ENCODE measurements around the gene LGALS9. TPM values are rescaled to one million over a fixed set of nuclear protein-coding genes. Genes with fewer than 3 reads are reported as not detected.

LGALS9 gene
- polyA plus RNA-seq, 1 of the 3 experiments (the other 2 are of a cell fraction) = 0.21 TPM

DNA sequence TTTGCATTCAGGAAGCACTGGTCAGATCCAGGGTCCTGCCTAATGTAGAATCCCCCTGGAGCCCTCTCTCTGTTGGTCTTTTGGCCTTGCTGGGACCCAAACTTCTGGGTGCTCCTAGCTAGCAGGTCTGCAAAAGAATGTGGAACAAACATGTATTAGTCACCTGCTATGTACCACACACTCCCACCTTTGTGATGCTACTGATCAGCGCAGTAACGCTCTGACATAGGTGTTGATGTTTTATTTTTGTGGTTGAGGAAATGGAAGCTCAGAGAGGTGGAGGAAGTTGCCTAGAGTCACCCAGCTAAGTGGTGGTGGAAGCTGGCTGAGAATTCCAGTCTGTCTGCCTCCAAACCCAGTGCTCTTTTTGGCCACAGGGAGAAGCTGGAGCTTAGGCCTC lies 35.8 kb upstream of the LGALS9 start:
- H4K20me1 ChIP-seq (ENCODE audit: insufficient read depth) = no peaks in the 10 kb centered on the region
- no peaks in the 10 kb centered on the region for H3K9me2 ChIP-seq
- H3K4me2 ChIP-seq = no peak overlapping the region
- H3F3A ChIP-seq (replicated peaks; ENCODE audit: insufficient read depth) = peaks cover 4% of the 10 kb centered on the region
- H3K27me3 ChIP-seq (ENCODE audit: insufficient read depth) = no peaks in the 10 kb centered on the region
- no peak overlapping the region for H3K9ac ChIP-seq
- no peak overlapping the region for H2AFZ ChIP-seq (ENCODE audit: low read depth)
- no peaks in the 10 kb centered on the region for H3K79me2 ChIP-seq (ENCODE audit: insufficient read depth)
- TF ChIP-seq MXI1 (IDR thresholded peaks at IDR 0.05; ENCODE audit: low read depth, low read length) (no peak), SIN3A (IDR thresholded peaks at IDR 0.05; ENCODE audit: borderline replicate concordance, low read depth, low read length) (no peak), TEAD4 (IDR thresholded peaks at IDR 0.05; ENCODE audit: borderline replicate concordance, insufficient read depth) (no peak), TCF12 (IDR thresholded peaks at IDR 0.05) (no peak), NFIC (IDR thresholded peaks at IDR 0.05; ENCODE audit: borderline replicate concordance) (no peak), TAF1 (IDR thresholded peaks at IDR 0.05; ENCODE audit: borderline replicate concordance, low read depth, low read length) (no peak), MEF2A (IDR thresholded peaks at IDR 0.05; ENCODE audit: borderline replicate concordance, low read depth) (no peak), ELF1 (IDR thresholded peaks at IDR 0.05) (no peak), CHD2 (IDR thresholded peaks at IDR 0.05; ENCODE audit: low read length, partially characterized antibody) (no peak), RAD21 (IDR thresholded peaks at IDR 0.05; ENCODE audit: low read length) (no peak), SMC3 (IDR thresholded peaks at IDR 0.05; ENCODE audit: low read depth, low read length) (no peak), FOXJ3 (CRISPR knock-in tag; IDR thresholded peaks at IDR 0.05) (no peak), RXRA (IDR thresholded peaks at IDR 0.05; ENCODE audit: borderline replicate concordance, low read depth) (no peak), RFX5 (IDR thresholded peaks at IDR 0.05; ENCODE audit: low read length) (no peak)
- TF ChIP-seq, protein P1, sequence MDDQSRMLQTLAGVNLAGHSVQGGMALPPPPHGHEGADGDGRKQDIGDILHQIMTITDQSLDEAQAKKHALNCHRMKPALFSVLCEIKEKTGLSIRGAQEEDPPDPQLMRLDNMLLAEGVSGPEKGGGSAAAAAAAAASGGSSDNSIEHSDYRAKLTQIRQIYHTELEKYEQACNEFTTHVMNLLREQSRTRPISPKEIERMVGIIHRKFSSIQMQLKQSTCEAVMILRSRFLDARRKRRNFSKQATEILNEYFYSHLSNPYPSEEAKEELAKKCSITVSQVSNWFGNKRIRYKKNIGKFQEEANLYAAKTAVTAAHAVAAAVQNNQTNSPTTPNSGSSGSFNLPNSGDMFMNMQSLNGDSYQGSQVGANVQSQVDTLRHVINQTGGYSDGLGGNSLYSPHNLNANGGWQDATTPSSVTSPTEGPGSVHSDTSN (IDR thresholded peaks at IDR 0.05) = no peak
- TF ChIP-seq, protein P2, sequence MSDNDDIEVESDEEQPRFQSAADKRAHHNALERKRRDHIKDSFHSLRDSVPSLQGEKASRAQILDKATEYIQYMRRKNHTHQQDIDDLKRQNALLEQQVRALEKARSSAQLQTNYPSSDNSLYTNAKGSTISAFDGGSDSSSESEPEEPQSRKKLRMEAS (IDR thresholded peaks at IDR 0.05; ENCODE audit: low read depth) = no peak
- TF ChIP-seq, protein P3, sequence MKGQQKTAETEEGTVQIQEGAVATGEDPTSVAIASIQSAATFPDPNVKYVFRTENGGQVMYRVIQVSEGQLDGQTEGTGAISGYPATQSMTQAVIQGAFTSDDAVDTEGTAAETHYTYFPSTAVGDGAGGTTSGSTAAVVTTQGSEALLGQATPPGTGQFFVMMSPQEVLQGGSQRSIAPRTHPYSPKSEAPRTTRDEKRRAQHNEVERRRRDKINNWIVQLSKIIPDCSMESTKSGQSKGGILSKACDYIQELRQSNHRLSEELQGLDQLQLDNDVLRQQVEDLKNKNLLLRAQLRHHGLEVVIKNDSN (IDR thresholded peaks at IDR 0.05; ENCODE audit: borderline replicate concordance, low read depth) = no peak
- TF ChIP-seq, protein P4, sequence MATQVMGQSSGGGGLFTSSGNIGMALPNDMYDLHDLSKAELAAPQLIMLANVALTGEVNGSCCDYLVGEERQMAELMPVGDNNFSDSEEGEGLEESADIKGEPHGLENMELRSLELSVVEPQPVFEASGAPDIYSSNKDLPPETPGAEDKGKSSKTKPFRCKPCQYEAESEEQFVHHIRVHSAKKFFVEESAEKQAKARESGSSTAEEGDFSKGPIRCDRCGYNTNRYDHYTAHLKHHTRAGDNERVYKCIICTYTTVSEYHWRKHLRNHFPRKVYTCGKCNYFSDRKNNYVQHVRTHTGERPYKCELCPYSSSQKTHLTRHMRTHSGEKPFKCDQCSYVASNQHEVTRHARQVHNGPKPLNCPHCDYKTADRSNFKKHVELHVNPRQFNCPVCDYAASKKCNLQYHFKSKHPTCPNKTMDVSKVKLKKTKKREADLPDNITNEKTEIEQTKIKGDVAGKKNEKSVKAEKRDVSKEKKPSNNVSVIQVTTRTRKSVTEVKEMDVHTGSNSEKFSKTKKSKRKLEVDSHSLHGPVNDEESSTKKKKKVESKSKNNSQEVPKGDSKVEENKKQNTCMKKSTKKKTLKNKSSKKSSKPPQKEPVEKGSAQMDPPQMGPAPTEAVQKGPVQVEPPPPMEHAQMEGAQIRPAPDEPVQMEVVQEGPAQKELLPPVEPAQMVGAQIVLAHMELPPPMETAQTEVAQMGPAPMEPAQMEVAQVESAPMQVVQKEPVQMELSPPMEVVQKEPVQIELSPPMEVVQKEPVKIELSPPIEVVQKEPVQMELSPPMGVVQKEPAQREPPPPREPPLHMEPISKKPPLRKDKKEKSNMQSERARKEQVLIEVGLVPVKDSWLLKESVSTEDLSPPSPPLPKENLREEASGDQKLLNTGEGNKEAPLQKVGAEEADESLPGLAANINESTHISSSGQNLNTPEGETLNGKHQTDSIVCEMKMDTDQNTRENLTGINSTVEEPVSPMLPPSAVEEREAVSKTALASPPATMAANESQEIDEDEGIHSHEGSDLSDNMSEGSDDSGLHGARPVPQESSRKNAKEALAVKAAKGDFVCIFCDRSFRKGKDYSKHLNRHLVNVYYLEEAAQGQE (IDR thresholded peaks at IDR 0.05; ENCODE audit: low read depth, low read length) = no peak
- TF ChIP-seq, protein P5, sequence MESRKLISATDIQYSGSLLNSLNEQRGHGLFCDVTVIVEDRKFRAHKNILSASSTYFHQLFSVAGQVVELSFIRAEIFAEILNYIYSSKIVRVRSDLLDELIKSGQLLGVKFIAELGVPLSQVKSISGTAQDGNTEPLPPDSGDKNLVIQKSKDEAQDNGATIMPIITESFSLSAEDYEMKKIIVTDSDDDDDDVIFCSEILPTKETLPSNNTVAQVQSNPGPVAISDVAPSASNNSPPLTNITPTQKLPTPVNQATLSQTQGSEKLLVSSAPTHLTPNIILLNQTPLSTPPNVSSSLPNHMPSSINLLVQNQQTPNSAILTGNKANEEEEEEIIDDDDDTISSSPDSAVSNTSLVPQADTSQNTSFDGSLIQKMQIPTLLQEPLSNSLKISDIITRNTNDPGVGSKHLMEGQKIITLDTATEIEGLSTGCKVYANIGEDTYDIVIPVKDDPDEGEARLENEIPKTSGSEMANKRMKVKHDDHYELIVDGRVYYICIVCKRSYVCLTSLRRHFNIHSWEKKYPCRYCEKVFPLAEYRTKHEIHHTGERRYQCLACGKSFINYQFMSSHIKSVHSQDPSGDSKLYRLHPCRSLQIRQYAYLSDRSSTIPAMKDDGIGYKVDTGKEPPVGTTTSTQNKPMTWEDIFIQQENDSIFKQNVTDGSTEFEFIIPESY (IDR thresholded peaks at IDR 0.05; ENCODE audit: borderline replicate concordance, low read depth) = no peak
- TF ChIP-seq, protein P6, sequence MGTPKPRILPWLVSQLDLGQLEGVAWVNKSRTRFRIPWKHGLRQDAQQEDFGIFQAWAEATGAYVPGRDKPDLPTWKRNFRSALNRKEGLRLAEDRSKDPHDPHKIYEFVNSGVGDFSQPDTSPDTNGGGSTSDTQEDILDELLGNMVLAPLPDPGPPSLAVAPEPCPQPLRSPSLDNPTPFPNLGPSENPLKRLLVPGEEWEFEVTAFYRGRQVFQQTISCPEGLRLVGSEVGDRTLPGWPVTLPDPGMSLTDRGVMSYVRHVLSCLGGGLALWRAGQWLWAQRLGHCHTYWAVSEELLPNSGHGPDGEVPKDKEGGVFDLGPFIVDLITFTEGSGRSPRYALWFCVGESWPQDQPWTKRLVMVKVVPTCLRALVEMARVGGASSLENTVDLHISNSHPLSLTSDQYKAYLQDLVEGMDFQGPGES (IDR thresholded peaks at IDR 0.05; ENCODE audit: low read depth, low read length) = no peak
- no peak overlapping the region for H3K4me3 ChIP-seq (ENCODE audit: low read depth in 2 of 2, low read length in 1 of 2)
- DNase-seq = no peak
- H3K9me3 ChIP-seq = no peaks in the 10 kb centered on the region
- peaks cover 0 to 16% of the 10 kb centered on the region in 2 experiments for H3K36me3 ChIP-seq (replicated peaks in 1 of 2; ENCODE audit: control insufficient read depth in 1 of 2, insufficient read depth in 2 of 2, low read length in 1 of 2)
- CTCF ChIA-PET = interaction anchor here (0.8 to 15.0 kb wide), 9 partner anchors 9 to 359 kb away, joined by 3 to 222 read pairs (median 9); partner anchors contain the start of gene KSR1
- WGBS (ENCODE audit: low lambda C conversion rate) = 94% methylated on average over 2 of the region's 2 CpGs
- peaks cover 0 to 24% of the 10 kb centered on the region in 2 experiments; a peak in 2 of 4 replicates for H3K4me1 ChIP-seq (ENCODE audit: control insufficient read depth in 1 of 2, insufficient read depth in 2 of 2, low read depth in 1 of 2, low read length in 1 of 2)
- no peak overlapping the region for H3K27ac ChIP-seq (ENCODE audit: low read depth in 2 of 2, low read length in 1 of 2)
- POLR2A ChIA-PET = interaction anchor here (1.0 kb wide), 1 partner anchor 140 kb away, joined by 3 read pairs; no protein-coding TSS in a partner anchor
